Small intestine (tissue), 7 donors: ENCODE results near the gene PCLO. TPM values are rescaled to one million over a fixed set of nuclear protein-coding genes. Genes with fewer than 3 reads are reported as not detected.

Experiments used
- DNase-seq, 2 donors: peaks; one replicate each; pipeline versions ENCODE4 v3.0.0 to v3.0.0-alpha.2; 2013
- FAIRE-seq: peaks from 2 replicates; lab custom pipeline; 2012; peaks lifted over from hg19 to GRCh38; lab: Jason Lieb, UNC
- H3K27ac ChIP-seq, 3 donors: one replicate each; pipeline ENCODE4 v1.5.1; 2013; ENCODE audit warnings: low read length in 2 of 3, mild to moderate bottlenecking in 2 of 3, control low read depth in 1 of 3, inconsistent platforms in 1 of 3, low read depth in 1 of 3, moderate library complexity in 1 of 3
- H3K27me3 ChIP-seq, 3 donors: one replicate each; pipeline ENCODE4 v1.6.1; 2013; ENCODE audit warnings: low read length in 3 of 3, inconsistent platforms in 1 of 3; ENCODE audit not compliant: control insufficient read depth in 3 of 3, insufficient read depth in 3 of 3
- H3K36me3 ChIP-seq, 3 donors: one replicate each; pipeline ENCODE4 v1.6.1; 2013; ENCODE audit warnings: low read length in 3 of 3, inconsistent platforms in 1 of 3, low read depth in 1 of 3, mild to moderate bottlenecking in 1 of 3, moderate library complexity in 1 of 3; ENCODE audit not compliant: control insufficient read depth in 3 of 3, insufficient read depth in 2 of 3
- H3K4me1 ChIP-seq, 3 donors: one replicate each; pipeline ENCODE4 v1.6.1; 2013; ENCODE audit warnings: low read length in 2 of 3, inconsistent platforms in 1 of 3, low read depth in 1 of 3, mild to moderate bottlenecking in 1 of 3, moderate library complexity in 1 of 3; ENCODE audit not compliant: control insufficient read depth in 3 of 3, insufficient read depth in 2 of 3
- H3K4me3 ChIP-seq, 3 donors: one replicate each; pipeline ENCODE4 v1.5.1; 2013; ENCODE audit warnings: low read length in 3 of 3, control low read depth in 1 of 3, inconsistent platforms in 1 of 3, low read depth in 1 of 3, mild to moderate bottlenecking in 1 of 3, moderate library complexity in 1 of 3
- H3K9me3 ChIP-seq, 2 donors: one replicate each; pipeline ENCODE4 v1.6.1; 2013; ENCODE audit warnings: low read depth in 1 of 2, low read length in 1 of 2; ENCODE audit not compliant: control insufficient read depth in 2 of 2, insufficient read depth in 1 of 2
- WGBS, 3 donors: extraction: QIAGEN DNeasy Blood & Tissue Kit; methylation state at CpG; one replicate each; pipeline ENCODE4 v1.1.7; 2013; 5-methylcytosine and 5-hydroxymethylcytosine counted together
- polyA plus RNA-seq, 4 donors: library from polyadenylated mRNA; stranded (reverse) in 3 of 4; unstranded in 1 of 4; fragments of 200-250 nt in 3 of 4; fragments of 120-200 nt in 1 of 4; gene quantifications; one replicate each; pipeline versions ENCODE4 v1.2.1 to v1.2.3, GENCODE V29; 2013
- donor health status: healthy with polysubstance abuse.
- donor health status: control.
- donor health status: control.
- donor health status: Bipolar disorder and iron deficiency.
- donor health status: healthy.

Gene PCLO
- polyA plus RNA-seq, 4 donors: 2.2 to 7.7 (median 3.0) TPM

DNA sequence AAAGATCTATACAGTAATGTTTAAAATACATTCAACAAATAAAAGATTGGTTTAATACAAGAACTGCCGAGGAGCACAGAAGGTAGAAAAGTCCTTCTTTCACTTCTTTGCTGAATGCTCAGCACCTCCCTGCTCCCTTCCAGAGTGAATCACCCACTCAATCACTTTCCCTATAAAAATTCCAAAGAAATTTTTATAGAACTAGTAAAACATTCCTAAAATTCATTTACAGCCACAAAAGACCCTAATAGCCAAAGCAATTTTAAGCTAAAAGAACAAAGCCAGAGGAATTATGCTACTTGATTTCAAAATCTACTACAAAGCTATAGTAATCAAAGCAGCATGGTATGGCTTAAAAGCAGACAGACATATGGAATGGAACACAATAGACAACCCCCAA, 320.9 kb downstream of the PCLO start:
- Histone ChIP-seq H3K27ac (no peak overlapping the region), H3K4me1 (no peaks in the 10 kb centered on the region), H3K27me3 (no peaks in the 10 kb centered on the region), H3K4me3 (no peak overlapping the region), H3K36me3 (peaks cover 0 to 4% (median 0%) of the 10 kb centered on the region in 3 donors), H3K9me3 (no peaks in the 10 kb centered on the region)
- DNase-seq (no peak), FAIRE-seq (no peak)
- WGBS, 3 donors: 87 to 94% (median 93%) methylated on average over 1 of the region's 1 CpG

DNA sequence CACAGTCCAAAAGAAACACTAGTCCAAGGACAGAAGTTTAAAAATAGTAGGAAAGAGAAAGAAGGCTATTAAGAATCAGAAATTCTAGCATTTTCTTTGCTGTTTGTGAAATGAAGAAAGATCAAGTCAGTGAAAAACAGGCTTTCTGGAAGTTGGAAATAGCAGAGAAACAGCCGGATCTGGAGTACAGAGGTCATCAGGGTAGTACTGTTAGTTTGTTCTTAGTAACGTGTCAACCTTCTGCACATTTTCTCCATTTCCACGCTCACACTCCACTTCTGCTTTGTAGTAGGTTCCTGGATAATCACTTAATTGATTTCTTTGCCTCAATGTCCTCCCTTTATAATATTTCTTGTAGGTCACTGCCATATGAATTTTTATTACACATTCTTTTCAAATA, 322.6 kb downstream of the PCLO start:
- Histone ChIP-seq H3K4me3 (no peak overlapping the region), H3K27ac (no peak overlapping the region), H3K27me3 (no peaks in the 10 kb centered on the region), H3K9me3 (no peaks in the 10 kb centered on the region), H3K36me3 (peaks cover 0 to 2% (median 0%) of the 10 kb centered on the region in 3 donors), H3K4me1 (no peaks in the 10 kb centered on the region)
- WGBS, 3 donors: 46 to 56% (median 51%) methylated on average over 3 of the region's 3 CpGs
- peak in 1 of 2 donors; percentile 1 for DNase-seq
- FAIRE-seq: no peak

DNA sequence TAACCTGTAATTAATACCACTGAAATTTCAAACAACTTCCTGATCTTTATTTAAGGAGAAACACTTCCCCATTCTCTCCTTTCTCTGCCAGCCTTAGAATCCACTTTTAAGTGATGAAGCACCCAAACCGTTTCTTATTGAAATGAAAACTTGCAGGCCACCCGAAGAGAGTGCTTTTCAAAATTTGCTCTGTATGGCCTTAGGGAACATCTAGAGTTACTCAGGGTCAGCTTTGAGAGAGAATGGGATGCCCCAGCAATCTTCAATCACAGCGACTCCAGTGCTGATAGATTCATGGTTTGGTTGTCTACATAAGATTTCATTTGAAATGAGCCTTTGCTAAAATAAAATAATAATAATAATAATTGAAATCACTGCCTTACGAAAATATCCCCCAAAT, 323.1 kb downstream of the PCLO start:
- WGBS, 3 donors: 60 to 79% (median 74%) methylated on average over 4 of the region's 4 CpGs
- H3K27me3 ChIP-seq: no peaks in the 10 kb centered on the region
- H3K36me3 ChIP-seq: peaks cover 0 to 2% (median 0%) of the 10 kb centered on the region in 3 donors
- H3K4me3 ChIP-seq: no peak overlapping the region
- no peak overlapping the region for H3K27ac ChIP-seq
- H3K9me3 ChIP-seq: no peaks in the 10 kb centered on the region
- no peaks in the 10 kb centered on the region for H3K4me1 ChIP-seq
- DNase-seq (no peak), FAIRE-seq (no peak)

DNA sequence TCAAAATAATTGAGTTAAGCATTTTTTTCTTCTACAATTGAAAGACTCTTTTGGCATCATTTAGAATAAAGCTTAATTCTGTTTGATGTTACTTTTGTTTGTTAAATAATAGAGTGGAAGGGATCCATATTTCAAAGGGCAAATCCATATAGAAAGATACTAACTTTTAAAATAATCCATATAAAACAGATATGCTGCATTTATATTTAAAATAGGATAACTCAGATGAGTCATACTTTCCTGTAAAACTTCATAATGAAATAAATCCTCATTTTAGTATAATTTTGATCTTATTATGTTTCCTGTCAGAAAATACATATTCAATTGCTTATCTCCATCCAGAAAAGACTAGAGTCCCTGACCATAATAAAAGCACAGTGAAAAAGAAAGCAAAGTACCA, 323.6 kb downstream of the PCLO start:
- H3K27ac ChIP-seq: no peak overlapping the region
- DNase-seq (no peak), FAIRE-seq (no peak)
- H3K9me3 ChIP-seq: no peaks in the 10 kb centered on the region
- no peaks in the 10 kb centered on the region for H3K4me1 ChIP-seq
- no peaks in the 10 kb centered on the region for H3K27me3 ChIP-seq
- H3K36me3 ChIP-seq: peaks cover 0 to 2% (median 0%) of the 10 kb centered on the region in 3 donors
- H3K4me3 ChIP-seq: no peak overlapping the region

DNA sequence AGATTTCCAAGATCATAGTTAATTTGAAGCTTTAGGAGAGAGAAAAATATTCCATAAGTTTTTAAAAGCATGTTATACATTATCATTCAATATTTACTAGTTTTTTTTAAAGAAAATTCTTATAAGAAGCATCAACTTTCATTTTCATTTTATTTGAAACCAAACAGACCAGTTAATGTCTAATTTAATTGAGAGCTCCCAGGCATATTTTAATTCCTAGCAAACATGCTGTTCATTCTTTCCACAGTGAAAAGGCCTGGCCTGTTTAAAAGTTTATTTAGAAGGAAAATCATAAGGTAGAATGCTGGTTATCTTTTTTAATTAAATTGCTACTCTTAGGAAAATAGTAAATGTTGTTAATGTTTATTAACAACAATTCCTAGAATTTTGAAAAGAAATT, 324.4 kb downstream of the PCLO start:
- FAIRE-seq: peak; percentile 26
- Histone ChIP-seq H3K27me3 (no peaks in the 10 kb centered on the region), H3K4me3 (no peak overlapping the region), H3K4me1 (no peaks in the 10 kb centered on the region), H3K9me3 (no peaks in the 10 kb centered on the region), H3K36me3 (no peaks in the 10 kb centered on the region), H3K27ac (no peak overlapping the region)
- no peak for DNase-seq

DNA sequence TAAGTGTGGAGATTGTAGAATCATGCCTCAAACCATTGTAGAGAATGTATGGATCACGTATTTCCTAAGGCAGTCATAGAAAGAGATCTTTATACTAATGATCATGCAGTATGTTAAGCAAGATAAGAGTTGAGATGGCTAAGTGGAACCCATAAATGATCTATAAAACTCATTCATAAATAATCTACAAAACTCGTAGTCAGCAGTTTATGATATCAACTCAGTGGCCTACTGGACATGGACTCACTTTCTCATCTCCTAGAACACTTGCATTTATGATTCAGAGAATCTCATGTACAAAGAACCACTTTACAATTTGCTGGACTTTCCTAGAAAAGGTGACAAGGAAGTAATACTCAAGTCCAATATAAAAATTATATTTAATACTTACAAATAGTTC, 339.6 kb downstream of the PCLO start:
- WGBS, 3 donors: 60 to 68% (median 65%) methylated on average over 2 of the region's 2 CpGs

DNA sequence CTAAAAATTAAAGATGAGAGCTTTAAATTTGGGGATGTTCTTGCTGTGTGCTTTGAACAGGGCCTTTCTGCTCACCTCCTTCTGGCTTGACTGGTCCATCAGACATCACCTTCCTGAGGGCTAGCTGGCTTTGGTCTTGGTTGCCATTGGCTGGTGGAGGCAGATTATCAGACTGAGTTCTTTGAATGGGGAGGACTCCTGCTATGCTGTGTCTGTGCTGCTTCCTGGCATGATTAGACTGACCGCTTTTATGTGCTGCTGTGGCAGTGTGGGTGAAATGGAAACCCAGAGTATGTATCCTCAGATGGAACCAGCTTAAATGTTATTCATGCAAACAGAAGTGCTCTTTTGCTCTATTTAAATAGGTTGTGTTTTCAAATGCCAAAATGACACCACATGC, 341.6 kb downstream of the PCLO start:
- no peaks in the 10 kb centered on the region for H3K27me3 ChIP-seq
- no peak for FAIRE-seq
- DNase-seq: no peak
- H3K27ac ChIP-seq: no peak overlapping the region
- 84 to 100% (median 95%) methylated on average over 1 of the region's 1 CpG for WGBS, 3 donors
- H3K4me3 ChIP-seq: no peak overlapping the region
- H3K36me3 ChIP-seq: peaks cover 0 to 2% (median 0%) of the 10 kb centered on the region in 3 donors
- no peaks in the 10 kb centered on the region for H3K4me1 ChIP-seq
- H3K9me3 ChIP-seq: no peaks in the 10 kb centered on the region

More for the DNA sequence above, 339.6 kb downstream of the PCLO start:
- Histone ChIP-seq H3K4me3 (no peak overlapping the region), H3K36me3 (peaks cover 0 to 2% (median 0%) of the 10 kb centered on the region in 3 donors), H3K9me3 (no peaks in the 10 kb centered on the region), H3K27ac (no peak overlapping the region), H3K27me3 (no peaks in the 10 kb centered on the region), H3K4me1 (no peaks in the 10 kb centered on the region)
- DNase-seq: no peak
- FAIRE-seq: no peak

DNA sequence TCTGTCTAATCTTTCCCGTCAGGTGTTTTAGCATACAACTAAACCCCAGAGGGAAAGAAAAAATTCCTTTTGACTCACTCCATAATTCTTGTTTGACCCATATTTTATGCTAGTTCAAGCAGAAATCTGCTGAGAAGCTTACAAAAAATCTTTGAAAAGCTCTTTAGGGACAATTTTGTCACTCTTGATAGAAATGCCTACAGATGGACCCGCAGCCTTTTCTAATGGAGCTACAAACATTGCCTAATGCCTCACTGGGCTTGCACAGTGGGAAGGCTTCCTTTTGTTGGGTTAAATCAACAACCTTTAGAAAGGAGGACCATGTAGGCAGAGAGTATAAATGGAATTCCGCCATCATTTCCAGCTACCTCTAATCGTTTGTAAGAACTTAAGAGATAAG, 344.5 kb downstream of the PCLO start:
- Histone ChIP-seq H3K36me3 (peaks cover 0 to 2% (median 0%) of the 10 kb centered on the region in 3 donors), H3K4me1 (no peaks in the 10 kb centered on the region), H3K9me3 (no peaks in the 10 kb centered on the region), H3K27ac (no peak overlapping the region), H3K27me3 (no peaks in the 10 kb centered on the region), H3K4me3 (no peak overlapping the region)
- FAIRE-seq (no peak), DNase-seq (no peak)
- 82 to 84% (median 84%) methylated on average over 4 of the region's 4 CpGs for WGBS, 3 donors

DNA sequence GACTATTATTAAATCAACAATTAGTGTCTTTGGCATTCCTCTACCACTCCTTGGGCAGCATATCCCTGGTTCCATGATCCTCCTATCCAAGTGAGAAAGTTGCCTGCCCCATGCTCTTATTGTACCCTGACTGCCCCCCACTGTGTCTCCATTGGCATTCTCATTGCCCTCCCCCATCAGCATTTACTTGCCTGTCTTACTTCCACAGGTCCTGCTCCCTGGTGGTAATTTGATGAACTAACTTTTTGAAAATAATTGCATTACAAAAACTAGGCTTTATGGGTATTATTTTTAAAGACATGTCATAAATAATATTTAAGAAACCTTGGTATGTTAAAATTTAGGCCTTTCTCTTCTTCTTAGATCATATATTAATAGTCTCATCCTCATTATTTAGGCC, 346.4 kb downstream of the PCLO start:
- no peak overlapping the region for H3K27ac ChIP-seq
- no peak overlapping the region for H3K4me3 ChIP-seq
- H3K9me3 ChIP-seq: no peaks in the 10 kb centered on the region
- H3K4me1 ChIP-seq: no peaks in the 10 kb centered on the region
- no peak for FAIRE-seq
- H3K36me3 ChIP-seq: no peaks in the 10 kb centered on the region
- no peak for DNase-seq
- no peaks in the 10 kb centered on the region for H3K27me3 ChIP-seq
